ENCODE data around the gene GATM.

DNA sequence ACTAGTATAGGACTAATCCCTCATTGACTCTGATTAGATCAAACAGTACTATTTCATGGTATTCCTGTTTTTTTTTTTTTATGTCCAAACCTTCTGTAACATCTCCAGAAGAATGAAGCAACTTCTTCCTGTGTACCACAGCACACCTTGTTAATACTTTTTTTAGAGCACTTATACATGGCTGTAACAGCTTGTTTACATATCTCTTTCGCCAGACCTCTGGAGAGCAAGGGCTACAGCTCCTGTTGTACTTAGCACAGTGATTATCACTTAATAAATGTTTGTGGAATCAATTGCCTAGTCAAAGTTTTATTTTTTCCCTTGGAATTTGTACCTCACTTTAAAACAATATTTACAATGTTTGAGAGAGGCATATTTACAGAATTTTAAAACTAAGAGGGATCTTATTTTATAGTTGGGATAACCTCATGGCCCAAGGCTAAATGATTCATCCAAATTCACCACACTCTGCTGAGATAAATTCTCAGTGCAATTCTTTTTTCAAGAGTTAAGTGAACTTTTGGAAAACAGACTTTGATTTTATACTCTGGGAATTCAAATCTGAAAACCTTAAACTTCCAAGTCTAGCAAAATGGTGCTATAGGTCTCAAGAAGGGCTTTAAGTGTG, 9.2 kb upstream of the GATM start:
- TF ChIP-seq CTCF (IDR thresholded peaks at IDR 0.05) = no peak
- no peak for TF ChIP-seq POLR2A (IDR thresholded peaks at IDR 0.05)

Measured in adrenal gland (tissue), 5 donors.